Left lung (tissue), 10 donors: ENCODE results near the gene HERC2. TPM values are rescaled to one million over a fixed set of nuclear protein-coding genes. Genes with fewer than 3 reads are reported as not detected.

Source experiments
- ATAC-seq: fragments of 200-7000 bp; cut with Tn5 transposase; one replicate; pipeline ENCODE4 v1.9.1; 2020; ENCODE audit warnings: moderate library complexity
- DNase-seq, 4 donors: peaks; one replicate each; pipeline ENCODE4 v3.0.0-alpha.2; 2013 to 2020
- H3K27ac ChIP-seq, 2 donors: fragments of 200-600 bp; sonication (generic) in 1 of 2; one replicate each; pipeline versions ENCODE4 v1.5.0 to v1.8.0; 2020 to 2021
- H3K27me3 ChIP-seq, 2 donors: fragments of 200-600 bp; sonication (generic) in 1 of 2; one replicate each; pipeline versions ENCODE4 v1.5.0 to v1.8.0; 2020 to 2021
- H3K36me3 ChIP-seq, 2 donors: fragments of 200-600 bp; sonication (generic) in 1 of 2; one replicate each; pipeline versions ENCODE4 v1.5.0 to v1.8.0; 2020 to 2021
- H3K4me1 ChIP-seq, 2 donors: fragments of 200-600 bp; one replicate each; pipeline ENCODE4 v1.8.0; 2021
- H3K4me3 ChIP-seq, 2 donors: fragments of 200-600 bp; sonication (generic) in 1 of 2; one replicate each; pipeline versions ENCODE4 v1.5.0 to v1.8.0; 2020 to 2021; ENCODE audit warnings: mild to moderate bottlenecking in 1 of 2
- H3K9me3 ChIP-seq, 2 donors: fragments of 200-600 bp; sonication (generic) in 1 of 2; one replicate each; pipeline versions ENCODE4 v1.5.0 to v1.8.0; 2020 to 2021
- CTCF ChIP-seq, 2 donors: fragments of 200-600 bp; sonication (generic) in 1 of 2; IDR thresholded peaks; one replicate each; pipeline versions ENCODE4 v1.5.0 to v1.8.0; 2021; ENCODE audit warnings: antibody characterized with exemption in 2 of 2
- intact Hi-C, 2 donors: fragments of 100-400 bp; cut with DNase I; formaldehyde crosslinking; loops; one replicate each; pipeline versions ENCODE4 v1.11.2 to v1.14.2; 2022
- polyA plus RNA-seq, 6 donors: library from polyadenylated mRNA; unstranded; fragments of 120-200 nt; gene quantifications; one replicate each; pipeline ENCODE4 v1.2.1, GENCODE V29; 2013; ENCODE audit not compliant: insufficient read length in 6 of 6
- total RNA-seq, 2 donors: library from RNA; stranded (reverse); fragmentation: NEBNext Ultra II Directional; extraction: Animal tissue kit (Norgen Biotek cat#: 25700); gene quantifications; one replicate each; pipeline ENCODE4 v1.2.1, GENCODE V29; 2021
- donor health status: DM: no; HTN: yes; CAD: no.
- donor health status: DM: no; HTN: no; CAD: no.

The HERC2 gene
- total and polyA plus RNA-seq, 8 donors = 52.7 to 68.6 (median 56.4) TPM

GRCh38 chr15:28182216-28182615, 139.8 kb downstream of the HERC2 start:
- H3K27ac ChIP-seq = no peak overlapping the region
- no peaks in the 10 kb centered on the region for H3K27me3 ChIP-seq
- TF ChIP-seq CTCF (IDR thresholded peaks at IDR 0.05) = no peak
- intact Hi-C loops = no loop called here
- ATAC-seq (no peak), DNase-seq (no peak)
- H3K4me1 ChIP-seq = no peaks in the 10 kb centered on the region
- H3K36me3 ChIP-seq = peaks cover 0 to 57% of the 10 kb centered on the region in 2 donors
- no peaks in the 10 kb centered on the region for H3K9me3 ChIP-seq
- no peak overlapping the region for H3K4me3 ChIP-seq

- Histone ChIP-seq H3K27me3 (no peaks in the 10 kb centered on the region), H3K4me3 (no peak overlapping the region), H3K4me1 (no peaks in the 10 kb centered on the region), H3K36me3 (peaks cover 0 to 57% of the 10 kb centered on the region in 2 donors), H3K27ac (no peak overlapping the region), H3K9me3 (no peaks in the 10 kb centered on the region)
- ATAC-seq (no peak), DNase-seq (no peak)
- intact Hi-C loops = no loop called here
- no peak for TF ChIP-seq CTCF (IDR thresholded peaks at IDR 0.05)
Measured at GRCh38 chr15:28181366-28181765, 140.6 kb downstream of the HERC2 start.

- intact Hi-C loops = no loop called here
- no peak for TF ChIP-seq CTCF (IDR thresholded peaks at IDR 0.05)
- peaks cover 0 to 63% of the 10 kb centered on the region in 2 donors for H3K36me3 ChIP-seq
- no peaks in the 10 kb centered on the region for H3K4me1 ChIP-seq
- H3K4me3 ChIP-seq = no peak overlapping the region
- no peaks in the 10 kb centered on the region for H3K9me3 ChIP-seq
- ATAC-seq = no peak
- DNase-seq = no peak
- no peak overlapping the region for H3K27ac ChIP-seq
- H3K27me3 ChIP-seq = no peaks in the 10 kb centered on the region
Measured at GRCh38 chr15:28179270-28179669, 142.7 kb downstream of the HERC2 start.

- Histone ChIP-seq H3K4me3 (no peak overlapping the region), H3K36me3 (peaks cover 0 to 68% of the 10 kb centered on the region in 2 donors), H3K27me3 (no peaks in the 10 kb centered on the region), H3K4me1 (no peaks in the 10 kb centered on the region), H3K27ac (no peak overlapping the region), H3K9me3 (no peaks in the 10 kb centered on the region)
- no peak for ATAC-seq
- no peak for DNase-seq
- TF ChIP-seq CTCF (IDR thresholded peaks at IDR 0.05) = no peak
- intact Hi-C loops = no loop called here
Measured at GRCh38 chr15:28178727-28179126, 143.3 kb downstream of the HERC2 start.

- Histone ChIP-seq H3K27ac (no peak overlapping the region), H3K4me3 (no peak overlapping the region), H3K9me3 (no peaks in the 10 kb centered on the region), H3K27me3 (no peaks in the 10 kb centered on the region), H3K36me3 (peaks cover 0 to 73% of the 10 kb centered on the region in 2 donors), H3K4me1 (no peaks in the 10 kb centered on the region)
- TF ChIP-seq CTCF (IDR thresholded peaks at IDR 0.05) = no peak
- intact Hi-C loops = no loop called here
- ATAC-seq (no peak), DNase-seq (no peak)
Measured at GRCh38 chr15:28178290-28178689, 143.7 kb downstream of the HERC2 start.
